Measurements from ENCODE around the gene MYO1F.
"Not testable (repeated sequence)": the region's sequence is repeated elsewhere in the genome, so short reads cannot be mapped to it uniquely, and the experiment has no call there.

The MYO1F gene

GRCh38 chr19:8596168-8596567 is 18.9 kb upstream of the MYO1F start:
- no peak for FAIRE-seq

GRCh38 chr19:8595651-8596050 is 18.4 kb upstream of the MYO1F start:
- no peak for FAIRE-seq

DNA sequence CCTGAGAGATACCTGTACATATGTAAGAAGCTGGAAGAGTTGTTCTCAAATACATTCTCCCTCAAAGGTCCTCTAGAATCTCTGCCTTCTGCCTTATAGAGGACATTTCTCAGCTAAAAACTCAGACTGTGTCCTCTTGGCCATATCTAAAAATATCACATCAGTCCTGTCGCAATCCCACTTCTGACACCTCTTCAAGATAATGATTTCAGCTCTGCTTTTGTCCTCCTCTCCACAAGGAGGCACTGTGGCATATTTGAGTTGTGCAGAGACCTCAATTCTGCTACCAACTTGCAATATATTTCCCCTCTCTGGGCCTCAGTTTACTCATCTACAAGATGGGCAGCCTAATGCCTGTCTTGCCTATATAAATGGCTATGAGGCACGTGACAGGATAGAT is 16.7 kb upstream of the MYO1F start:
- FAIRE-seq = no peak

DNA sequence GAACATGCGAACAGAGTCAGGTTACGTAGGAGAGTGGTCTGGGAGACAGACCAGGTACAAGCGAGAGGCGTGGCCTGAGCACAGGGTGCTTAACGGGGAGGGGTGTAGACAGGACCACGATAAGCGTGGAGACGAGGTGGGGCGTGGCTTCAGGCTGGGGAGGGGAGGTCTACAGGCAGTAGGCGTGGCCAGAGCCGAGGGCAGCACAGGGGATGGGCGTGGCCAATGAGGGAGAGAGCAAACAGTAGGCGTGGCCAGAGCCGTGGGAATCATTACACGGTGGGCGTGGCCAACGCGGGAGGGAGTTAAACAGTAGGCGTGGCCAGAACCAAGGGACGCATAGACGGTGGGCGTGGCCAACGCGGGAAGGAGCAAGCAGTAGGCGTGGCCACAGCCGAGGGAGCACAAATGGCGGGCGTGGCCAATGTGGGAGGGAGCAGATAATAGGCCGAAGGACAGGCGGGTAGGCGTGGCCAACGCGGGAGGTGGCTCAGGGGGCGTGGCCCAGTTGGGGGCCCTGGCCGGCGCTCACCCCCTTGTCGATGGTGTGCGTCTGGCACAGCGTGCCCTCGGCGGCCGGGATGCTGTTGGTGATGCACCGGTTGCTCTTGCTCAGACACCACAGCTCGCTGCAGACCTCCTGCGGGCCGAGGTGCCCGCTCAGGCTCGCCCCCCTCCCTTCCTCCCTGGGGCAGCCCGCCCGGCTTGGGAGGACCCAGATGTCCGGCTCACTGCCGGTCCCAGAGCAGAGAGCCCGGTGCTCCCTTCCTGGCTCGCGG is 15.2 kb upstream of the MYO1F start:
- no peak for FAIRE-seq

- FAIRE-seq = no peak
Measured at GRCh38 chr19:8589177-8589714, 12.0 kb upstream of the MYO1F start.

DNA sequence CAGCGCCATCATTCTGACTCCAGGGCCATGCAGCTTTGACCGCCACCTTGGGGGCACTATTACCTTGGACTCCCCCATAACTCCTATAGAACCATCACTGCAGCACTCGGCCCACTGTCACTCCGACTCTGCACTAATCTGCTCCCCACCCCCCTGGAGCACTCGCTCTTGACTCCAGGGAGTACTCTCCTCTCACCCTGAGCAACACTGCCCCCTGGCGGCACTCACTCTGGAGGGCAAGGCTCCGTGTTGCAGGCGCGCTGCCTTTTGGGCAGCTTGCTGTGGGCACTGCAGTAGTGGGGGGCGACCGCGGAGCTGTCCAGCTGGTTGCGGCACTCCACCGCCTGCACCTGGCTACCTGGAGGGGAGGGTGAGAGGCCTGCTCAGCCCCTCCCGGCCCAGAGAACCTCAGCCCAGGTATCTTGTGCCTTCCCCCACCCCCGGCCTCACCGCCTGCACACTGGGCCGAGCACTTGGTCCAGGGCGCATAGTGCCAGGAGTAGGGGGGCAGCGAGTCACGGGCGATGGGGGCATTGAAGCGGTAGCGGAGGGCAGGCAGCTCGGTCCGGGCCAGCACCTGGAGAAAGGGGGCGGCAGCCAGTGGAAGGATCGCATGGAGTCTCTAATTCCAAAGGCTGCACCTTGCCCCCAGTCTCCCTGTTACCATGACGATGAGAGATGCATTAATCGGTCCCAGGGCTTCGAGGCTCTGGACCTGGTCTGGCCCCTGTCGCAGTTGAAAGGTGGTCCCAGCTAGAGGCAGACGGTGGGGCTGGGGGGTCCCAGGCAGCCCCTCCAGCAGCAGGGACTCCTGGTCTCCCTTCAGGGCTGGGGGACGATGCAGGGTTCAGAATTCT is 8.9 kb upstream of the MYO1F start:
- no peak for FAIRE-seq

- FAIRE-seq = no peak
Measured at GRCh38 chr19:8584965-8585893, 8.0 kb upstream of the MYO1F start.

GRCh38 chr19:8580710-8581281 is 3.6 kb upstream of the MYO1F start:
- no peak for FAIRE-seq

DNA sequence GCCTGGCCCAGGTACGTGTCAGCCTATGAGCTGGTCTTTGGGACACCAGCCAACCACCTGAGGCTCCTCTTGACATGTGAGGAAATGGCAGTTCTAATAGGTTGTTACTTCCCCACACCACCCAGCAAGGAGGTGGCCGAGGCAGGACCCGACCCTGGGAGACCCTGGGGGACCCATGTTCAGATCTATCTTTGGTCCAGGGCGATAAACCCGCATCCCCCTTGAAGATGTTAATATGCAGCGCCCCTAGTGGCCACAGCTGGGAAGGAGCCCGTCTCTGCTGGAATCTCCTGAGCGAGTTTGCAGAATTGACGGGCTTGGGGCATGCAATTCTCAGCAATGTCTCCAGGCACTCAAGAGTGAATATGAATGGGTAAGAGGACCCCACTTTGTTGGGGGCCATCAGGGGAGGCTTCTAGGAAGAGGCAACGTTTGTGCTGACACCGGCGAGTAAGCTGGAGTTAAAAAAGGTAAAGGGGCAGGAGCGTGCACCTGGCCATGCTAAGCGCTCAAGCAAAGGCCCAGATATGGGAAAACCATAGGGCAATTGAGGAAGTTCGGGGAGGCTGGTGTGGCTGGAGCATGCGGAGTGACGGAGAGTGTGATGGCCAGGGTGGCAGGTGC is 1.5 kb upstream of the MYO1F start:
- no peak for FAIRE-seq

GRCh38 chr19:8577741-8578140 is 499 bp upstream of the MYO1F start:
- FAIRE-seq = no peak

DNA sequence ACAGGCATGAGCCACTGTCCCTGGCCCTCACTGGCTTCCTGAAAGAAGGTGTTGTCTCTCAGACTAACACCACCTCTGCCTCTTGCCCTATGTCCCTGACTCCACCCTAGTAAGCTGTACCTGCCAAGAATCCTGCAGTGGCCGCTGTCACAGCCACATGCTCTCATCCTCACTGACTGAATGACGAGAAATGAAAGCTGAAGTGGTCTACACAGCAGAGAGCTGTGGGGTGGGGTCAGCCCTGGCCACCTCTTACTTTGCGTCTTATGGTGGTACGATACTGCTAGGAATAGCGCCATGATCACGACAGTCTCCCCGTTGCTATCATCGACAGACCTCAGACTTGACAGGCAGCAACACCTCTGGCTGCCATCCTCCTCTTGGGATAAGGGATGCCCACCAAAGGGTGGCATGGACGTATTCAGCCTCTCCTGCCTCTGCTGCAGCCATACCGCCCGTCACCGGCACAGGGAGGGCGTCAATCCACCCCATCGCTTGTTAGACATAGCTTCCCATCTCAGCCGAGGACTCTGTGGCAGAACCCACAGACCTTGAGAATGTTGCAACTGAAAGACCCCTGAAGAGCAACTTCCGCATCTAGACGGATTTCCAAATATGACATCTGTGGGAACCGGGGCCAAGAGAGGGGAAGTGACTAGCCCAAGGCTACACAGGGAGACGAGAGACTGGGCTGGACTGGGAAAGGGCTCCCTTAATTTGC is 809 bp downstream of the MYO1F start:
- no peak for FAIRE-seq

DNA sequence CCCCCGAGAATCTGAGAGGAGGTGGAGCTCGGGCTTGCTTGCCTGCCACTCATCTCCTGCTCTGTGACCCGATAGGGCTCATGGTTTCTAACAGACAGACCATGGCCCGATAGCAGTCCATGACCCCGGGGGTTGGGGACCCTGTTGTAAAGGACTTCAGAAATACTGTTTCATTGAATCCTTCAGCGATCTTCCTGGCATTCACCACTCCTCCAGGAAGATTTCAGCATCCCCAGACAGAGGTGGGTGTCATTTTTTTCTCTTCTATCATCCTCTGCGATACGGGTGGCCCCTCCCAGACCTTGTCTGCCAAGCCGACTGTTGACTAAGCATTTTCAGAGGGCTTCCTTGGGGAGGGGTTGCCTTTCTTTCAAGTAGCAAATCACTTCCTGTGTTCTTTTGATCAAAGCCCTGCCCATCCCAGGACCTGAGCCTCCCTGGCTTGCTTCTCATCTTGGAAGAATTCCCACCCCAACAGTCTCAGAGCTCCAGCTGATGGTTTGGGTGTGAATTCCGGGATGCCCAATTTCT is 1.7 kb downstream of the MYO1F start:
- no peak for FAIRE-seq

GRCh38 chr19:8574619-8574922 is 2.7 kb downstream of the MYO1F start:
- FAIRE-seq = not testable (repeated sequence)

- FAIRE-seq = no peak
Measured at GRCh38 chr19:8573316-8573715, 3.9 kb downstream of the MYO1F start.

- no peak for FAIRE-seq
Measured at GRCh38 chr19:8571006-8571411, 6.2 kb downstream of the MYO1F start.

- no peak for FAIRE-seq
Measured at GRCh38 chr19:8569066-8569771, 8.0 kb downstream of the MYO1F start.

DNA sequence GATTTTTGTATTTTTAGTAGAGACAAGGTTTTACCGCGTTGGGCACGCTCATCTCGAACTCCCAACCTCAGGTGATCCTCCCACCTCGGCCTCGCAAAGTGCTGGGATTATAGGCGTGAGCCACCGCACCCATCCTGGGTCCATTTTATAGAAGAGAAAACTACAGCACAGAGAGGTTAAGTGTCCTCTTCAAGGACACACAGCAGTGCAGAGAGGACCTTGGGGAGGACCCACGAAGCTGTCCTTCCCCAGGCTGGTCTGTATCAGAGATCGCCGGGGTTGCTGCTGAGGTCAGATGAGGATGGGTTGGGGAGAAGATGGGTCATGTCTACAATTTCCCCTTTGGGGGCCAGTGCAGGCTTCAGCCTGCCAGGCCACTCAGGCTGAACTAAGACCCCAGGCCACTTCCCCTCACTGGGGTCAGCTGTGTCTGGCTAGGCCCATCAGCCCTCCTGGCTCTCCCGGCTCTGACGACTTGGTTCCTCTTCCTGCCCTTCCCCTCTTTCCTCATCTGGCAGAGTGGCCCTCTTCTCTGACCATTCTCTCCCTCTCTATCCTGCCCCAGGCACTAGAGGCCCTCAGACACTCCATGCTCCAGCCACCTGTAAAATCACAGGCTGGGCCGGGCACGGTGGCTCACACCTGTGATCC is 9.6 kb downstream of the MYO1F start:
- FAIRE-seq = no peak

GRCh38 chr19:8566855-8567254 is 10.4 kb downstream of the MYO1F start:
- FAIRE-seq = no peak

DNA sequence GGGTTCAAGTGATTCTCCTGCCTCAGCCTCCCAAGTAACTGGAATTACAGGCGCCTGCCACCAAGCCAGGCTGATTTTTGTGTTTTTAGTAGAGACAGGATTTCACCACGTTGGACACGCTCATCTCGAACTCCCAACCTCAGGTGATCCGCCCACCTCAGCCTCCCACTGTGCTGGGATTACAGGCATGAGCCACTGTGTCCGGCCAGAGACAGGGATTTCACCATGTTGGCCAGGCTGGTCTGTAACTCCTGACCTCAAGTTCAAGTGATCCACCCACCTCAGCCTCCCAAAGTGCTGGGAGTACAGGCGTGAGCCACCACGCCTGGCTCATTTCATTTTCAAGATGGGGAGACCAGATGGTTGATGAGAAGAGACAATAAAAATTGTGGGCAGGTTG is 12.4 kb downstream of the MYO1F start:
- FAIRE-seq = not testable (repeated sequence)

All from G401.6 (cell line).